GM13976 (cell line): ENCODE measurements around the gene APOBEC3C.
"Not testable (repeated sequence)": the region's sequence is repeated elsewhere in the genome, so short reads cannot be mapped to it uniquely, and the experiment has no call there.

Experiments used
- DNase-seq: peaks from one replicate; pipeline ENCODE4 v3.0.0; 2012; ENCODE audit warnings: low spot score
- CTCF ChIP-seq: IDR thresholded peaks from 2 replicates; pipeline ENCODE4 v1.5.1; 2012; ENCODE audit warnings: borderline replicate concordance, mild to moderate bottlenecking; ENCODE audit not compliant: insufficient read depth; ENCODE audit errors: extremely low read depth, missing control alignments, control extremely low read depth
- in situ Hi-C: fragments of 300-500 bp; cut with MboI; formaldehyde crosslinking; loops from one replicate; pipeline ENCODE4 v1.12.0; 2022; ENCODE audit warnings: low sequenced_read_pairs, mixed read lengths, inconsistent platforms; ENCODE audit not compliant: unreplicated experiment

The APOBEC3C gene

GRCh38 chr22:39039306-39040126 is 25.5 kb downstream of the APOBEC3C start:
- no peak for TF ChIP-seq CTCF
- DNase-seq: no peak
- in situ Hi-C loops: no loop called here

GRCh38 chr22:39040155-39040537 is 26.1 kb downstream of the APOBEC3C start:
- DNase-seq, in situ Hi-C loops: not testable (repeated sequence)

- DNase-seq, in situ Hi-C loops: not testable (repeated sequence)
Observed at GRCh38 chr22:39040538-39041296, 26.7 kb downstream of the APOBEC3C start, which contains the start of gene APOBEC3F. APOBEC3F (plus strand) TSS chr22:39040864; CDS start chr22:39040961, 97 bp downstream.

GRCh38 chr22:39041908-39042307 is 27.9 kb downstream of the APOBEC3C start:
- no peak for DNase-seq
- no peak for TF ChIP-seq CTCF
- in situ Hi-C loops: no loop called here

- DNase-seq, in situ Hi-C loops: not testable (repeated sequence)
Observed at GRCh38 chr22:39043063-39043462, 29.0 kb downstream of the APOBEC3C start.

- DNase-seq, in situ Hi-C loops: not testable (repeated sequence)
Observed at GRCh38 chr22:39045136-39045535, 31.1 kb downstream of the APOBEC3C start.

GRCh38 chr22:39049486-39049885 is 35.4 kb downstream of the APOBEC3C start:
- DNase-seq, in situ Hi-C loops: not testable (repeated sequence)

GRCh38 chr22:39051844-39052495 is 37.9 kb downstream of the APOBEC3C start:
- in situ Hi-C loops, DNase-seq: not testable (repeated sequence)

- in situ Hi-C loops: no loop called here
- no peak for TF ChIP-seq CTCF
- DNase-seq: no peak
Observed at GRCh38 chr22:39055658-39056057, 41.6 kb downstream of the APOBEC3C start.

GRCh38 chr22:39061290-39061689 is 47.2 kb downstream of the APOBEC3C start:
- DNase-seq, in situ Hi-C loops: not testable (repeated sequence)

- in situ Hi-C loops, DNase-seq: not testable (repeated sequence)
Observed at GRCh38 chr22:39061951-39062350, 47.9 kb downstream of the APOBEC3C start.

- in situ Hi-C loops, DNase-seq: not testable (repeated sequence)
Observed at GRCh38 chr22:39063904-39064303, 49.8 kb downstream of the APOBEC3C start.

- DNase-seq, in situ Hi-C loops: not testable (repeated sequence)
Observed at GRCh38 chr22:39066442-39067276, 52.6 kb downstream of the APOBEC3C start.
